Mammary epithelial cell (primary cell): Measurements from ENCODE around the gene RNF207.

Source experiments
- EZH2 ChIP-seq: IDR thresholded peaks from 2 replicates; pipeline ENCODE4 v1.6.1; 2012; ENCODE audit warnings: low read length, inconsistent platforms, borderline replicate concordance
- TF ChIP-seq, protein P1 (sequence below), 2 donors: IDR thresholded peaks in 1 of 2; conservative IDR thresholded peaks in 1 of 2; 2 replicates each; pipeline ENCODE4 v1.5.1; 2011 to 2012; ENCODE audit warnings: inconsistent platforms in 2 of 2, low read length in 2 of 2, mild to moderate bottlenecking in 2 of 2, control low read depth in 1 of 2, low read depth in 1 of 2; ENCODE audit not compliant: insufficient read depth in 1 of 2; ENCODE audit errors: extremely low read depth in 1 of 2

DNA sequence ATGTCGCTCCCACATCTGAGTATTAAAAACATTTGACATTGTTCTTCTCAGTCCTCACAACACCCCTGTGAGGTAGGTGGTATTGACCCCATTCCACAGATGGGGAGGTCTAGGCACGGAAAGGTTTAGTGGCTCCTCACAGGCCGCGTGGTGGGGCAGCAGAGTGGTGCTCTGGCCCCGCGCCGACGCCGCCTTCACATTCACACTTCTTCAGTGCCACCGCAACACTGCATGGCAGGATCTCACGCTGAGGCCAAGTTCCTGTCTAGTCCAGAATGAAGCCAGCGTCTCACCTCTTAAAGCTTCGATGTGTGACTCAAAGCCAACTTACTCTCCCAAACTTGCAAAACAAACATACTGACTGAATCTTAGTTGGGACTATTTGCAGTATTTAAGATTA, 17.7 kb downstream of the RNF207 start:
- no peak for TF ChIP-seq EZH2
- TF ChIP-seq, protein P1, sequence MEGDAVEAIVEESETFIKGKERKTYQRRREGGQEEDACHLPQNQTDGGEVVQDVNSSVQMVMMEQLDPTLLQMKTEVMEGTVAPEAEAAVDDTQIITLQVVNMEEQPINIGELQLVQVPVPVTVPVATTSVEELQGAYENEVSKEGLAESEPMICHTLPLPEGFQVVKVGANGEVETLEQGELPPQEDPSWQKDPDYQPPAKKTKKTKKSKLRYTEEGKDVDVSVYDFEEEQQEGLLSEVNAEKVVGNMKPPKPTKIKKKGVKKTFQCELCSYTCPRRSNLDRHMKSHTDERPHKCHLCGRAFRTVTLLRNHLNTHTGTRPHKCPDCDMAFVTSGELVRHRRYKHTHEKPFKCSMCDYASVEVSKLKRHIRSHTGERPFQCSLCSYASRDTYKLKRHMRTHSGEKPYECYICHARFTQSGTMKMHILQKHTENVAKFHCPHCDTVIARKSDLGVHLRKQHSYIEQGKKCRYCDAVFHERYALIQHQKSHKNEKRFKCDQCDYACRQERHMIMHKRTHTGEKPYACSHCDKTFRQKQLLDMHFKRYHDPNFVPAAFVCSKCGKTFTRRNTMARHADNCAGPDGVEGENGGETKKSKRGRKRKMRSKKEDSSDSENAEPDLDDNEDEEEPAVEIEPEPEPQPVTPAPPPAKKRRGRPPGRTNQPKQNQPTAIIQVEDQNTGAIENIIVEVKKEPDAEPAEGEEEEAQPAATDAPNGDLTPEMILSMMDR (conservative IDR thresholded peaks at IDR 0.05 in 1 of 2, IDR thresholded peaks at IDR 0.05 in 1 of 2; ENCODE audit: extremely low read depth in 1 of 2, insufficient read depth in 1 of 2, low read depth in 1 of 2, low read length in 2 of 2), result no peak
